HEK293 (cell line): ENCODE results near the gene PANX3.

Source experiments
- BCL11A ChIP-seq: fragments of 450-650 bp; formaldehyde crosslinking; IDR thresholded peaks from 2 replicates; pipeline ENCODE4 v1.5.1; 2016; ENCODE audit warnings: low read depth, missing biosample characterization, missing genetic modification characterization
- PRDM2 ChIP-seq: fragments of 450-650 bp; formaldehyde crosslinking; IDR thresholded peaks from 2 replicates; pipeline ENCODE4 v1.5.1; 2016; ENCODE audit warnings: missing biosample characterization, missing genetic modification characterization, borderline replicate concordance
- PRDM6 ChIP-seq: fragments of 450-650 bp; formaldehyde crosslinking; IDR thresholded peaks from 2 replicates; pipeline ENCODE4 v1.5.1; 2017; ENCODE audit warnings: missing biosample characterization, missing genetic modification characterization
- TSHZ1 ChIP-seq: fragments of 450-650 bp; formaldehyde crosslinking; IDR thresholded peaks from 2 replicates; pipeline ENCODE4 v1.5.1; 2016; ENCODE audit warnings: missing biosample characterization, missing genetic modification characterization, borderline replicate concordance
- ZBTB10 ChIP-seq: fragments of 450-650 bp; formaldehyde crosslinking; IDR thresholded peaks from 2 replicates; pipeline ENCODE4 v1.5.1; 2016; ENCODE audit warnings: missing biosample characterization, missing genetic modification characterization
- ZBTB11 ChIP-seq: fragments of 450-650 bp; formaldehyde crosslinking; conservative IDR thresholded peaks from 2 replicates; pipeline ENCODE4 v1.5.1; 2016; ENCODE audit warnings: low read depth, missing biosample characterization, missing genetic modification characterization
- ZBTB49 ChIP-seq: fragments of 450-650 bp; formaldehyde crosslinking; IDR thresholded peaks from 2 replicates; pipeline ENCODE4 v1.5.1; 2016; ENCODE audit warnings: missing biosample characterization, missing genetic modification characterization, low read depth
- ZNF366 ChIP-seq: fragments of 450-650 bp; formaldehyde crosslinking; conservative IDR thresholded peaks from 2 replicates; pipeline ENCODE4 v1.5.1; 2016; ENCODE audit warnings: missing biosample characterization, missing genetic modification characterization
- ZNF398 ChIP-seq: fragments of 450-650 bp; formaldehyde crosslinking; IDR thresholded peaks from 2 replicates; pipeline ENCODE4 v1.5.1; 2017; ENCODE audit warnings: missing biosample characterization, missing genetic modification characterization
- ZNF404 ChIP-seq: fragments of 450-650 bp; formaldehyde crosslinking; IDR thresholded peaks from 2 replicates; pipeline ENCODE4 v1.5.1; 2017; ENCODE audit warnings: missing biosample characterization, missing genetic modification characterization
- ZNF488 ChIP-seq: fragments of 450-650 bp; formaldehyde crosslinking; IDR thresholded peaks from 2 replicates; pipeline ENCODE4 v1.5.1; 2016; ENCODE audit warnings: missing biosample characterization, missing genetic modification characterization
- ZNF596 ChIP-seq: fragments of 450-650 bp; IDR thresholded peaks from 2 replicates; pipeline ENCODE4 v1.5.0; 2018; ENCODE audit warnings: missing biosample characterization, mild to moderate bottlenecking, missing genetic modification characterization, moderate library complexity
- ZNF600 ChIP-seq: fragments of 450-650 bp; formaldehyde crosslinking; IDR thresholded peaks from 2 replicates; pipeline ENCODE4 v1.5.1; 2016; ENCODE audit warnings: missing biosample characterization, missing genetic modification characterization
- ZNF704 ChIP-seq: fragments of 450-650 bp; formaldehyde crosslinking; IDR thresholded peaks from 2 replicates; pipeline ENCODE4 v1.5.1; 2016; ENCODE audit warnings: missing biosample characterization, missing genetic modification characterization

The PANX3 gene

GRCh38 chr11:124669193-124669592 lies 58.0 kb downstream of the PANX3 start (continued):
- TF ChIP-seq ZBTB10 (no peak), ZNF398 (no peak), ZBTB11 (tag by site-specific recombination) (no peak), ZNF600 (tag by site-specific recombination) (no peak), PRDM6 (tag by site-specific recombination) (no peak), ZNF366 (tag by site-specific recombination) (peak; percentile 62), ZNF596 (no peak), BCL11A (0 out of 2 replicates have a peak, but pooled peaks have one; percentile 23), ZNF488 (tag by site-specific recombination) (no peak), TSHZ1 (no peak), PRDM2 (tag by site-specific recombination) (no peak), ZNF404 (no peak), ZNF704 (tag by site-specific recombination) (no peak), ZBTB49 (tag by site-specific recombination) (no peak)
